ENCODE data around the gene SLC25A21.

DNA sequence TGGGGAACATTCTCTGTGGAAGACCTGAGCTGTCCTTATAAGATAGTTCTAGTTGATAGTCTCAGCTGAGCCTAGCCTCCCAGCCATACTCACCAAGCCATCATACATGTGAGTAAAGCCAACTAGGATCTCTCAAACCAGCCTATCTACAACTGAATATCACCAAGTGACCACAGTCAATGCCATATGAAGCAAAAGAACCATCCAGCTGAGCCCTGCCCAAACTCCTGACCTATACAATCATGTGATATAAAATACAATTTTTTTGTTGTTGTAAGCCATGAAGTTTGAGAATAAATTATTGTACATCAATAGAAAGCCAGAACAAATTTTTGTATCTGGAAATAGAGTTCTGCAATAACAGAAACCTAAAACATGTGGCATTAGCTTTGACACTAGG is 118.3 kb downstream of the SLC25A21 start:
- TF ChIP-seq, protein P1, sequence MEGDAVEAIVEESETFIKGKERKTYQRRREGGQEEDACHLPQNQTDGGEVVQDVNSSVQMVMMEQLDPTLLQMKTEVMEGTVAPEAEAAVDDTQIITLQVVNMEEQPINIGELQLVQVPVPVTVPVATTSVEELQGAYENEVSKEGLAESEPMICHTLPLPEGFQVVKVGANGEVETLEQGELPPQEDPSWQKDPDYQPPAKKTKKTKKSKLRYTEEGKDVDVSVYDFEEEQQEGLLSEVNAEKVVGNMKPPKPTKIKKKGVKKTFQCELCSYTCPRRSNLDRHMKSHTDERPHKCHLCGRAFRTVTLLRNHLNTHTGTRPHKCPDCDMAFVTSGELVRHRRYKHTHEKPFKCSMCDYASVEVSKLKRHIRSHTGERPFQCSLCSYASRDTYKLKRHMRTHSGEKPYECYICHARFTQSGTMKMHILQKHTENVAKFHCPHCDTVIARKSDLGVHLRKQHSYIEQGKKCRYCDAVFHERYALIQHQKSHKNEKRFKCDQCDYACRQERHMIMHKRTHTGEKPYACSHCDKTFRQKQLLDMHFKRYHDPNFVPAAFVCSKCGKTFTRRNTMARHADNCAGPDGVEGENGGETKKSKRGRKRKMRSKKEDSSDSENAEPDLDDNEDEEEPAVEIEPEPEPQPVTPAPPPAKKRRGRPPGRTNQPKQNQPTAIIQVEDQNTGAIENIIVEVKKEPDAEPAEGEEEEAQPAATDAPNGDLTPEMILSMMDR (CRISPR knock-in tag; IDR thresholded peaks at IDR 0.05), result no peak
- no peak for TF ChIP-seq ZNF430 (CRISPR knock-in tag; IDR thresholded peaks at IDR 0.05)
- TF ChIP-seq SOX6 (IDR thresholded peaks at IDR 0.05), result no peak
- no peak for TF ChIP-seq SOX6 (CRISPR knock-in tag; IDR thresholded peaks at IDR 0.05)
- no peak for TF ChIP-seq ZBTB4 (CRISPR knock-in tag; IDR thresholded peaks at IDR 0.05; ENCODE audit: borderline replicate concordance)
- no peak for TF ChIP-seq HES4 (CRISPR knock-in tag; IDR thresholded peaks at IDR 0.05; ENCODE audit: borderline replicate concordance)
- TF ChIP-seq ZBTB8A (CRISPR knock-in tag; IDR thresholded peaks at IDR 0.05; ENCODE audit: borderline replicate concordance, low read depth), result no peak
- TF ChIP-seq HMGA1 (CRISPR knock-in tag; conservative IDR thresholded peaks at IDR 0.05), result no peak
- TF ChIP-seq JUN (CRISPR knock-in tag; IDR thresholded peaks at IDR 0.05), result no peak
- no peak for TF ChIP-seq SETDB1 (CRISPR knock-in tag; IDR thresholded peaks at IDR 0.05; ENCODE audit: borderline replicate concordance)
- TF ChIP-seq RFX5 (IDR thresholded peaks at IDR 0.05; ENCODE audit: low read depth, low read length), result no peak
- TF ChIP-seq NFIC (IDR thresholded peaks at IDR 0.05; ENCODE audit: low read length), result no peak
- TF ChIP-seq AGO2 (optimal IDR thresholded peaks at IDR 0.05; ENCODE audit: low read depth, low read length), result no peak
